ENCODE measurements around the gene CREB3L2.
"Not testable (repeated sequence)": the region's sequence is repeated elsewhere in the genome, so short reads cannot be mapped to it uniquely, and the experiment has no call there.

CREB3L2 gene

GRCh38 chr7:137834552-137834951 lies 167.3 kb downstream of the CREB3L2 start:
- H3K4me3 ChIP-seq (ENCODE audit: low read depth, low read length) = no peak overlapping the region
- TF ChIP-seq CTCF (IDR thresholded peaks at IDR 0.05; ENCODE audit: low read depth, low read length) = no peak

- H3K4me3 ChIP-seq (ENCODE audit: low read depth, low read length) = not testable (repeated sequence)
Measured at GRCh38 chr7:137832990-137833389, 168.9 kb downstream of the CREB3L2 start.

- H3K4me3 ChIP-seq (ENCODE audit: low read depth, low read length) = no peak overlapping the region
- TF ChIP-seq CTCF (IDR thresholded peaks at IDR 0.05; ENCODE audit: low read depth, low read length) = no peak
Measured at GRCh38 chr7:137832382-137832781, 169.5 kb downstream of the CREB3L2 start.

- not testable (repeated sequence) for H3K4me3 ChIP-seq (ENCODE audit: low read depth, low read length)
Measured at GRCh38 chr7:137831555-137831954, 170.3 kb downstream of the CREB3L2 start.

GRCh38 chr7:137829337-137829992 lies 172.4 kb downstream of the CREB3L2 start:
- no peak overlapping the region for H3K4me3 ChIP-seq (ENCODE audit: low read depth, low read length)
- no peak for TF ChIP-seq CTCF (IDR thresholded peaks at IDR 0.05; ENCODE audit: low read depth, low read length)

GRCh38 chr7:137828456-137828855 lies 173.4 kb downstream of the CREB3L2 start:
- H3K4me3 ChIP-seq (ENCODE audit: low read depth, low read length) = no peak overlapping the region
- no peak for TF ChIP-seq CTCF (IDR thresholded peaks at IDR 0.05; ENCODE audit: low read depth, low read length)

GRCh38 chr7:137825489-137825888 lies 176.4 kb downstream of the CREB3L2 start:
- no peak for TF ChIP-seq CTCF (IDR thresholded peaks at IDR 0.05; ENCODE audit: low read depth, low read length)
- H3K4me3 ChIP-seq (ENCODE audit: low read depth, low read length) = no peak overlapping the region
